Thyroid gland (tissue), 4 donors: ENCODE measurements around the gene TMEM167A. TPM values are rescaled to one million over a fixed set of nuclear protein-coding genes. Genes with fewer than 3 reads are reported as not detected.

ENCODE experiments used
- DNase-seq, 2 donors: peaks; one replicate each; pipeline ENCODE4 v3.0.0-alpha.2; 2019
- H3K27ac ChIP-seq, 3 donors: fragments of 200-600 bp; sonication (generic); 1 replicate in 2 of 3; 2 replicates in 1 of 3; pipeline ENCODE4 v1.5.1; 2016 to 2019; ENCODE audit warnings: mild to moderate bottlenecking in 1 of 3, moderate library complexity in 1 of 3
- H3K27me3 ChIP-seq: fragments of 200-600 bp; sonication (generic); one replicate; pipeline ENCODE4 v1.5.1; 2019
- H3K36me3 ChIP-seq, 2 donors: fragments of 200-600 bp; sonication (generic); one replicate each; pipeline ENCODE4 v1.5.1; 2016 to 2019
- H3K4me1 ChIP-seq, 2 donors: fragments of 200-600 bp; sonication (generic); one replicate each; pipeline ENCODE4 v1.5.1; 2017 to 2019
- H3K4me3 ChIP-seq, 3 donors: fragments of 200-600 bp; sonication (generic); replicated peaks in 1 of 3; 1 replicate in 2 of 3; 2 replicates in 1 of 3; pipeline ENCODE4 v1.5.1; 2016; ENCODE audit warnings: mild to moderate bottlenecking in 1 of 3
- H3K9me3 ChIP-seq: fragments of 200-600 bp; sonication (generic); one replicate; pipeline ENCODE4 v1.5.1; 2017
- CTCF ChIP-seq, 6 experiments: fragments of 200-600 bp in 3 of 6; fragments of 450-650 bp in 3 of 6; sonication (generic) in 3 of 6; IDR thresholded peaks; one replicate each; pipeline ENCODE4 v1.5.1; 2016 to 2019; ENCODE audit warnings: antibody characterized with exemption in 6 of 6, mild to moderate bottlenecking in 2 of 6, inconsistent platforms in 1 of 6, moderate library complexity in 1 of 6
- POLR2A ChIP-seq, 2 donors: fragments of 450-650 bp; IDR thresholded peaks; one replicate each; pipeline ENCODE4 v1.6.1; 2017; ENCODE audit warnings: antibody characterized with exemption in 2 of 2, mild to moderate bottlenecking in 2 of 2, moderate library complexity in 1 of 2
- WGBS, 2 donors: methylation state at CpG; one replicate each; pipeline ENCODE4 v1.1.5; 2017; 5-methylcytosine and 5-hydroxymethylcytosine counted together
- intact Hi-C: fragments of 100-400 bp; cut with DNase I; formaldehyde crosslinking; loops from one replicate; pipeline ENCODE4 v1.15.1; 2023
- small RNA-seq: library from RNA; depleted of rRNA; stranded (forward); fragments of <200 nt; gene quantifications from one replicate; pipeline ENCODE3, GENCODE V24; 2016
- total RNA-seq, 4 donors: library from RNA; depleted of rRNA; stranded (reverse); fragments of >200 nt; gene quantifications; one replicate each; pipeline ENCODE4 v1.2.3, GENCODE V29; 2016

The TMEM167A gene
- total RNA-seq, 4 donors from 2014 or later = 38.2 to 51.1 (median 49.2) TPM

GRCh38 chr5:83003791-83004190 lies 73.4 kb downstream of the TMEM167A start:
- TF ChIP-seq POLR2A (IDR thresholded peaks at IDR 0.05) (no peak), CTCF (IDR thresholded peaks at IDR 0.05) (no peak)
- DNase-seq = no peak
- Histone ChIP-seq H3K36me3 (no peaks in the 10 kb centered on the region), H3K4me3 (no peak overlapping the region), H3K27ac (no peak overlapping the region), H3K27me3 (no peaks in the 10 kb centered on the region), H3K4me1 (no peaks in the 10 kb centered on the region), H3K9me3 (no peaks in the 10 kb centered on the region)
- 87 to 89% methylated on average over 2 of the region's 2 CpGs for WGBS, 2 donors
- intact Hi-C loops = no loop called here

Small RNA genes within 50 kb of the gene (small RNA-seq; reads per million reads assigned to genes)
- gene SCARNA18 = 0.85 reads per million

Other genes with a start within 250 kb of the TMEM167A start
- 10 to 100 TPM in 1 of 4 donors, 1 to 10 TPM in 3; 6.7 to 11.6 (median 9.1) TPM for gene XRCC4, start 153 bp upstream of the TMEM167A start, total RNA-seq